ENCODE measurements around the gene TOR1AIP2.
"Not testable (repeated sequence)": the region's sequence is repeated elsewhere in the genome, so short reads cannot be mapped to it uniquely, and the experiment has no call there.

The TOR1AIP2 gene

GRCh38 chr1:179805291-179806195 lies 72.1 kb downstream of the TOR1AIP2 start:
- DNase-seq = no peak

- DNase-seq = not testable (repeated sequence)
Observed at GRCh38 chr1:179804417-179804816, 73.2 kb downstream of the TOR1AIP2 start.

GRCh38 chr1:179803918-179804317 lies 73.7 kb downstream of the TOR1AIP2 start:
- DNase-seq = no peak

GRCh38 chr1:179803104-179803503 lies 74.5 kb downstream of the TOR1AIP2 start:
- no peak for DNase-seq

GRCh38 chr1:179800481-179800880 lies 77.1 kb downstream of the TOR1AIP2 start:
- no peak for DNase-seq

- no peak for DNase-seq
Observed at GRCh38 chr1:179798864-179799516, 78.6 kb downstream of the TOR1AIP2 start.

GRCh38 chr1:179798213-179798863 lies 79.3 kb downstream of the TOR1AIP2 start:
- no peak for DNase-seq

- DNase-seq = no peak
Observed at GRCh38 chr1:179794669-179795068, 82.9 kb downstream of the TOR1AIP2 start.

GRCh38 chr1:179794146-179794545 lies 83.5 kb downstream of the TOR1AIP2 start:
- DNase-seq = no peak

GRCh38 chr1:179793281-179793680 lies 84.3 kb downstream of the TOR1AIP2 start:
- no peak for DNase-seq
